ENCODE measurements around the gene LBX2. TPM values are rescaled to one million over a fixed set of nuclear protein-coding genes. Genes with fewer than 3 reads are reported as not detected.

LBX2 gene
- 2.2 to 4.3 TPM (median 3.3 TPM) in 5 replicates for total RNA-seq (2022; extraction: Qiagen RNA extraction; ENCODE audit: low read depth)

GRCh38 chr2:74499267-74499939 lies at the start of gene LBX2:
LBX2 (minus strand) TSS chr2:74499603; CDS start chr2:74499537, 66 bp downstream.

GRCh38 chr2:74529357-74530238 lies 30.2 kb upstream of the LBX2 start, which contains the start of the genes AUP1 and HTRA2:
AUP1 (minus strand) TSS chr2:74529706; CDS start chr2:74529629, 77 bp downstream.
HTRA2 (plus strand) TSS chr2:74529933; CDS start chr2:74530007, 74 bp downstream.

GRCh38 chr2:74525717-74526648 lies 26.6 kb upstream of the LBX2 start, which contains the start of gene DQX1:
DQX1 (minus strand) TSS chr2:74526231; CDS start chr2:74525729, 502 bp downstream.

GRCh38 chr2:74514368-74515270 lies 15.2 kb upstream of the LBX2 start, which contains the start of gene TLX2:
TLX2 (plus strand) TSS chr2:74514450; CDS start chr2:74514807, 357 bp downstream.

GRCh38 chr2:74507145-74507925 lies 7.9 kb upstream of the LBX2 start, which contains the start of gene PCGF1:
PCGF1 (minus strand) TSS chr2:74507695; CDS start chr2:74507668, 27 bp downstream.

GRCh38 chr2:74482801-74483674 lies 16.4 kb downstream of the LBX2 start, which contains the start of the genes CCDC142 and TTC31:
CCDC142 (minus strand) TSS chr2:74482998; CDS start chr2:74482837, 161 bp downstream.
TTC31 (plus strand) TSS chr2:74483081; CDS start chr2:74483096, 15 bp downstream.

GRCh38 chr2:74472086-74472944 lies 27.1 kb downstream of the LBX2 start, which contains the start of gene MRPL53:
MRPL53 (minus strand) TSS chr2:74472680; CDS start chr2:74472660, 20 bp downstream.

GRCh38 chr2:74458132-74458937 lies 41.1 kb downstream of the LBX2 start, which contains the start of gene WBP1:
WBP1 (plus strand) TSS chr2:74458438; CDS start chr2:74458603, 165 bp downstream.

GRCh38 chr2:74454654-74455511 lies 44.5 kb downstream of the LBX2 start, which contains the start of gene INO80B:
INO80B (plus strand) TSS chr2:74455087; CDS start chr2:74455117, 30 bp downstream.

Other genes starting within 250 kb of the LBX2 start
- gene SLC4A5, start 156.2 kb downstream of the LBX2 start, total RNA-seq (2022; extraction: Qiagen RNA extraction; ENCODE audit: low read depth): 0.11 to 0.69 TPM (median 0.63 TPM) in 5 replicates
- gene DCTN1, start 119.3 kb downstream of the LBX2 start, total RNA-seq (2022; extraction: Qiagen RNA extraction; ENCODE audit: low read depth): 107 to 172 TPM (median 149 TPM) in 5 replicates
- gene C2orf81, start 78.0 kb downstream of the LBX2 start, total RNA-seq (2022; extraction: Qiagen RNA extraction; ENCODE audit: low read depth): 2.1 to 3.7 TPM (median 3.0 TPM) in 5 replicates
- gene WDR54, start 77.9 kb downstream of the LBX2 start, total RNA-seq (2022; extraction: Qiagen RNA extraction; ENCODE audit: low read depth): 63.6 to 93.1 TPM (median 85.8 TPM) in 5 replicates
- 15.5 to 29.0 TPM (median 23.7 TPM) in 5 replicates for gene RTKN, start 57.7 kb downstream of the LBX2 start, total RNA-seq (2022; extraction: Qiagen RNA extraction; ENCODE audit: low read depth)
- 48.5 to 61.5 TPM (median 59.0 TPM) in 5 replicates for gene INO80B, start 44.5 kb downstream of the LBX2 start, total RNA-seq (2022; extraction: Qiagen RNA extraction; ENCODE audit: low read depth)
- 43.1 to 83.5 TPM (median 81.4 TPM) in 5 replicates for gene WBP1, start 41.2 kb downstream of the LBX2 start, total RNA-seq (2022; extraction: Qiagen RNA extraction; ENCODE audit: low read depth)
- gene MOGS, start 34.2 kb downstream of the LBX2 start, total RNA-seq (2022; extraction: Qiagen RNA extraction; ENCODE audit: low read depth): 30.7 to 57.7 TPM (median 50.7 TPM) in 5 replicates
- gene MRPL53, start 26.9 kb downstream of the LBX2 start, total RNA-seq (2022; extraction: Qiagen RNA extraction; ENCODE audit: low read depth): 106 to 146 TPM (median 137 TPM) in 5 replicates
- 9.7 to 17.8 TPM (median 13.6 TPM) in 5 replicates for gene CCDC142, start 16.6 kb downstream of the LBX2 start, total RNA-seq (2022; extraction: Qiagen RNA extraction; ENCODE audit: low read depth)
- gene TTC31, start 16.5 kb downstream of the LBX2 start, total RNA-seq (2022; extraction: Qiagen RNA extraction; ENCODE audit: low read depth): 13.0 to 21.2 TPM (median 16.6 TPM) in 5 replicates
- gene PCGF1, start 8.1 kb upstream of the LBX2 start, total RNA-seq (2022; extraction: Qiagen RNA extraction; ENCODE audit: low read depth): 28.0 to 41.4 TPM (median 33.8 TPM) in 5 replicates
- 0.15 to 0.74 TPM (median 0.21 TPM) in 5 replicates for gene TLX2, start 14.8 kb upstream of the LBX2 start, total RNA-seq (2022; extraction: Qiagen RNA extraction; ENCODE audit: low read depth)
- 0.09 to 0.49 TPM (median 0.20 TPM) in 3 of 5 replicates, not detected in the others for gene DQX1, start 26.6 kb upstream of the LBX2 start, total RNA-seq (2022; extraction: Qiagen RNA extraction; ENCODE audit: low read depth)
- 161 to 256 TPM (median 248 TPM) in 5 replicates for gene AUP1, start 30.1 kb upstream of the LBX2 start, total RNA-seq (2022; extraction: Qiagen RNA extraction; ENCODE audit: low read depth)
- 24.5 to 44.4 TPM (median 40.0 TPM) in 5 replicates for gene HTRA2, start 30.3 kb upstream of the LBX2 start, total RNA-seq (2022; extraction: Qiagen RNA extraction; ENCODE audit: low read depth)
- gene LOXL3, start 54.3 kb upstream of the LBX2 start, total RNA-seq (2022; extraction: Qiagen RNA extraction; ENCODE audit: low read depth): 0.27 to 1.1 TPM (median 0.58 TPM) in 5 replicates
- gene DOK1, start 55.1 kb upstream of the LBX2 start, total RNA-seq (2022; extraction: Qiagen RNA extraction; ENCODE audit: low read depth): 3.9 to 6.2 TPM (median 4.7 TPM) in 5 replicates
- gene M1AP, start 148.7 kb upstream of the LBX2 start, total RNA-seq (2022; extraction: Qiagen RNA extraction; ENCODE audit: low read depth): not detected in 5 replicates
- gene SEMA4F, start 154.6 kb upstream of the LBX2 start, total RNA-seq (2022; extraction: Qiagen RNA extraction; ENCODE audit: low read depth): 7.2 to 13.3 TPM (median 10.9 TPM) in 5 replicates

Data from A549 treated with ZK216348 at 1 μM for 4 hours (cell line).